ENCODE results near the gene MACROD2. TPM values are rescaled to one million over a fixed set of nuclear protein-coding genes. Genes with fewer than 3 reads are reported as not detected.

Gene MACROD2
- total RNA-seq, 2 donors from 2014 or later: not detected

GRCh38 chr20:15986690-15987089 is 1991.4 kb downstream of the MACROD2 start:
- Mint-ChIP-seq H3K9me3 (peaks cover 0 to 4% of the 10 kb centered on the region in 2 donors), H3K27ac (no peak overlapping the region), H3K27me3 (ENCODE audit: low read depth) (no peaks in the 10 kb centered on the region), H3K36me3 (ENCODE audit: insufficient read depth in 2 of 2) (no peaks in the 10 kb centered on the region), H3K4me3 (no peak overlapping the region), H3K4me1 (ENCODE audit: low read depth) (no peaks in the 10 kb centered on the region)
- no peak for DNase-seq
- no peak for ATAC-seq (replicated peaks in 1 of 2)

GRCh38 chr20:15991279-15991678 is 1996.0 kb downstream of the MACROD2 start:
- no peak overlapping the region for H3K4me3 Mint-ChIP-seq
- peaks cover 2 to 4% of the 10 kb centered on the region in 2 donors for H3K9me3 Mint-ChIP-seq
- no peak for ATAC-seq (replicated peaks in 1 of 2)
- no peaks in the 10 kb centered on the region for H3K27me3 Mint-ChIP-seq (ENCODE audit: low read depth)
- no peak overlapping the region for H3K27ac Mint-ChIP-seq
- no peak for DNase-seq
- no peaks in the 10 kb centered on the region for H3K36me3 Mint-ChIP-seq (ENCODE audit: insufficient read depth in 2 of 2)
- no peaks in the 10 kb centered on the region for H3K4me1 Mint-ChIP-seq (ENCODE audit: low read depth)

GRCh38 chr20:15992564-15992963 is 1997.2 kb downstream of the MACROD2 start:
- no peaks in the 10 kb centered on the region for H3K4me1 Mint-ChIP-seq (ENCODE audit: low read depth)
- peaks cover 7% of the 10 kb centered on the region in 2 donors for H3K9me3 Mint-ChIP-seq
- H3K4me3 Mint-ChIP-seq: no peak overlapping the region
- DNase-seq (no peak), ATAC-seq (replicated peaks in 1 of 2) (no peak)
- H3K27me3 Mint-ChIP-seq (ENCODE audit: low read depth): no peaks in the 10 kb centered on the region
- peaks cover 1 to 2% of the 10 kb centered on the region in 2 donors for H3K36me3 Mint-ChIP-seq (ENCODE audit: insufficient read depth in 2 of 2)
- H3K27ac Mint-ChIP-seq: no peak overlapping the region

GRCh38 chr20:16000112-16000511 is 2004.8 kb downstream of the MACROD2 start:
- no peaks in the 10 kb centered on the region for H3K27me3 Mint-ChIP-seq (ENCODE audit: low read depth)
- ATAC-seq (replicated peaks in 1 of 2) (no peak), DNase-seq (no peak)
- H3K9me3 Mint-ChIP-seq: peaks cover 13 to 18% of the 10 kb centered on the region in 2 donors
- H3K4me1 Mint-ChIP-seq (ENCODE audit: low read depth): no peaks in the 10 kb centered on the region
- peaks cover 4 to 6% of the 10 kb centered on the region in 2 donors for H3K36me3 Mint-ChIP-seq (ENCODE audit: insufficient read depth in 2 of 2)
- H3K27ac Mint-ChIP-seq: no peak overlapping the region
- H3K4me3 Mint-ChIP-seq: no peak overlapping the region

- Mint-ChIP-seq H3K4me1 (ENCODE audit: low read depth) (no peaks in the 10 kb centered on the region), H3K27me3 (ENCODE audit: low read depth) (no peaks in the 10 kb centered on the region), H3K4me3 (no peak overlapping the region), H3K36me3 (ENCODE audit: insufficient read depth in 2 of 2) (peaks cover 4 to 6% of the 10 kb centered on the region in 2 donors), H3K27ac (no peak overlapping the region), H3K9me3 (peaks cover 13 to 15% of the 10 kb centered on the region in 2 donors)
- ATAC-seq (replicated peaks in 1 of 2) (no peak), DNase-seq (no peak)
These were observed 2006.0 kb downstream of the MACROD2 start for GRCh38 chr20:16001286-16001685.

GRCh38 chr20:16003310-16003709 is 2008.0 kb downstream of the MACROD2 start:
- DNase-seq (no peak), ATAC-seq (replicated peaks in 1 of 2) (no peak)
- Mint-ChIP-seq H3K27ac (no peak overlapping the region), H3K9me3 (peaks cover 6 to 9% of the 10 kb centered on the region in 2 donors), H3K4me3 (no peak overlapping the region), H3K27me3 (ENCODE audit: low read depth) (no peaks in the 10 kb centered on the region), H3K36me3 (ENCODE audit: insufficient read depth in 2 of 2) (peaks cover 2 to 3% of the 10 kb centered on the region in 2 donors), H3K4me1 (ENCODE audit: low read depth) (no peaks in the 10 kb centered on the region)

- no peaks in the 10 kb centered on the region for H3K4me1 Mint-ChIP-seq (ENCODE audit: low read depth)
- no peak overlapping the region for H3K27ac Mint-ChIP-seq
- H3K9me3 Mint-ChIP-seq: peaks cover 6 to 11% of the 10 kb centered on the region in 2 donors
- no peak overlapping the region for H3K4me3 Mint-ChIP-seq
- no peaks in the 10 kb centered on the region for H3K27me3 Mint-ChIP-seq (ENCODE audit: low read depth)
- DNase-seq (no peak), ATAC-seq (replicated peaks in 1 of 2) (no peak)
- H3K36me3 Mint-ChIP-seq (ENCODE audit: insufficient read depth in 2 of 2): peaks cover under 1 to 3% of the 10 kb centered on the region in 2 donors
These were observed 2009.0 kb downstream of the MACROD2 start for GRCh38 chr20:16004108-16004854.

GRCh38 chr20:16005021-16005914 is 2010.0 kb downstream of the MACROD2 start:
- H3K4me3 Mint-ChIP-seq: no peak overlapping the region
- no peaks in the 10 kb centered on the region for H3K27me3 Mint-ChIP-seq (ENCODE audit: low read depth)
- peaks cover 4 to 8% of the 10 kb centered on the region in 2 donors for H3K9me3 Mint-ChIP-seq
- peaks cover 0 to 3% of the 10 kb centered on the region in 2 donors for H3K36me3 Mint-ChIP-seq (ENCODE audit: insufficient read depth in 2 of 2)
- no peak overlapping the region for H3K27ac Mint-ChIP-seq
- H3K4me1 Mint-ChIP-seq (ENCODE audit: low read depth): no peaks in the 10 kb centered on the region
- ATAC-seq (replicated peaks in 1 of 2): no peak
- DNase-seq: no peak

GRCh38 chr20:16005915-16006493 is 2010.7 kb downstream of the MACROD2 start:
- H3K27ac Mint-ChIP-seq: no peak overlapping the region
- peaks cover 5 to 6% of the 10 kb centered on the region in 2 donors for H3K9me3 Mint-ChIP-seq
- no peaks in the 10 kb centered on the region for H3K36me3 Mint-ChIP-seq (ENCODE audit: insufficient read depth in 2 of 2)
- ATAC-seq (replicated peaks in 1 of 2): no peak
- no peaks in the 10 kb centered on the region for H3K4me1 Mint-ChIP-seq (ENCODE audit: low read depth)
- no peak for DNase-seq
- H3K27me3 Mint-ChIP-seq (ENCODE audit: low read depth): no peaks in the 10 kb centered on the region
- no peak overlapping the region for H3K4me3 Mint-ChIP-seq

- H3K4me1 Mint-ChIP-seq (ENCODE audit: low read depth): no peaks in the 10 kb centered on the region
- H3K4me3 Mint-ChIP-seq: no peak overlapping the region
- H3K36me3 Mint-ChIP-seq (ENCODE audit: insufficient read depth in 2 of 2): no peaks in the 10 kb centered on the region
- DNase-seq (no peak), ATAC-seq (replicated peaks in 1 of 2) (no peak)
- H3K27me3 Mint-ChIP-seq (ENCODE audit: low read depth): no peaks in the 10 kb centered on the region
- peaks cover 4 to 8% of the 10 kb centered on the region in 2 donors for H3K9me3 Mint-ChIP-seq
- no peak overlapping the region for H3K27ac Mint-ChIP-seq
These were observed 2011.8 kb downstream of the MACROD2 start for GRCh38 chr20:16007164-16007563.

GRCh38 chr20:16007962-16008361 is 2012.6 kb downstream of the MACROD2 start:
- peaks cover 5 to 6% of the 10 kb centered on the region in 2 donors for H3K9me3 Mint-ChIP-seq
- H3K36me3 Mint-ChIP-seq (ENCODE audit: insufficient read depth in 2 of 2): no peaks in the 10 kb centered on the region
- no peaks in the 10 kb centered on the region for H3K4me1 Mint-ChIP-seq (ENCODE audit: low read depth)
- ATAC-seq (replicated peaks in 1 of 2) (no peak), DNase-seq (no peak)
- no peak overlapping the region for H3K27ac Mint-ChIP-seq
- no peak overlapping the region for H3K4me3 Mint-ChIP-seq
- H3K27me3 Mint-ChIP-seq (ENCODE audit: low read depth): no peaks in the 10 kb centered on the region

GRCh38 chr20:16011056-16011455 is 2015.7 kb downstream of the MACROD2 start:
- DNase-seq: no peak
- Mint-ChIP-seq H3K4me3 (no peak overlapping the region), H3K9me3 (peaks cover 6 to 8% of the 10 kb centered on the region in 2 donors), H3K36me3 (ENCODE audit: insufficient read depth in 2 of 2) (no peaks in the 10 kb centered on the region), H3K4me1 (ENCODE audit: low read depth) (no peaks in the 10 kb centered on the region), H3K27me3 (ENCODE audit: low read depth) (no peaks in the 10 kb centered on the region), H3K27ac (no peak overlapping the region)
- no peak for ATAC-seq (replicated peaks in 1 of 2)

- no peaks in the 10 kb centered on the region for H3K4me1 Mint-ChIP-seq (ENCODE audit: low read depth)
- no peaks in the 10 kb centered on the region for H3K27me3 Mint-ChIP-seq (ENCODE audit: low read depth)
- DNase-seq: no peak
- no peak for ATAC-seq (replicated peaks in 1 of 2)
- H3K4me3 Mint-ChIP-seq: no peak overlapping the region
- H3K9me3 Mint-ChIP-seq: peaks cover 6 to 8% of the 10 kb centered on the region in 2 donors
- H3K36me3 Mint-ChIP-seq (ENCODE audit: insufficient read depth in 2 of 2): no peaks in the 10 kb centered on the region
- no peak overlapping the region for H3K27ac Mint-ChIP-seq
These were observed 2016.2 kb downstream of the MACROD2 start for GRCh38 chr20:16011519-16011918.

Measured in activated T-cell treated with anti-CD3 and anti-CD28 coated beads, Interleukin-2, amount 50 U/mL, for 72 hours (primary cell).